ENCODE data around the gene KAZN. TPM values are rescaled to one million over a fixed set of nuclear protein-coding genes. Genes with fewer than 3 reads are reported as not detected.

Gene KAZN
- total and polyA plus RNA-seq, 2 of the 8 experiments (the other 6 are each of a cell fraction or from before 2014, with no cell fraction given): 3.7 to 11.8 TPM

- Histone ChIP-seq H3K18ac (ENCODE audit: extremely low read depth, low read length) (no peak overlapping the region), H3K4ac (replicated peaks; ENCODE audit: insufficient read length, low read depth, low read length) (no peak overlapping the region), H3K9me3 (ENCODE audit: insufficient read depth in 2 of 2, low read depth in 1 of 2, low read length in 1 of 2) (no peaks in the 10 kb centered on the region), H3K9ac (replicated peaks in 1 of 4; ENCODE audit: extremely low read depth in 1 of 4, low read depth in 3 of 4, low read length in 3 of 4) (no peak overlapping the region), H2BK20ac (ENCODE audit: low read length) (no peak overlapping the region), H2BK12ac (ENCODE audit: low read depth, low read length) (no peak overlapping the region), H3K23ac (ENCODE audit: insufficient read length) (no peak overlapping the region), H2BK15ac (ENCODE audit: low read length) (no peak overlapping the region), H3K79me2 (ENCODE audit: control insufficient read depth in 1 of 2, insufficient read depth in 2 of 2, low read length in 2 of 2) (no peaks in the 10 kb centered on the region), H3K36me3 (ENCODE audit: control insufficient read depth in 2 of 4, insufficient read depth in 4 of 4, low read length in 3 of 4) (no peaks in the 10 kb centered on the region), H4K8ac (ENCODE audit: extremely low read depth, insufficient read depth, low read length) (no peak overlapping the region), H3K4me1 (replicated peaks in 1 of 4; ENCODE audit: control insufficient read depth in 3 of 4, insufficient read depth in 4 of 4, low read length in 3 of 4) (peaks cover 0 to 7% (median 2%) of the 10 kb centered on the region in 4 experiments; a peak in 3 of 7 replicates), H3K27ac (ENCODE audit: low read depth, low read length) (no peak overlapping the region), H3K14ac (ENCODE audit: insufficient read length) (no peak overlapping the region), H3K79me1 (ENCODE audit: low read depth, low read length) (peaks cover 7% of the 10 kb centered on the region; the same call in 1 of the 2 replicates), H3K4me2 (ENCODE audit: insufficient read depth in 1 of 2, low read depth in 2 of 2, low read length in 2 of 2) (no peak overlapping the region), H2BK5ac (ENCODE audit: low read depth, low read length) (no peak overlapping the region; the same call in 1 of the 2 replicates), H4K91ac (replicated peaks; ENCODE audit: insufficient read length, low read length) (no peak overlapping the region), H2AFZ (ENCODE audit: low read length) (no peak overlapping the region), H4K5ac (ENCODE audit: insufficient read length, low read depth, low read length) (no peak overlapping the region), H3K27me3 (replicated peaks in 1 of 4; ENCODE audit: control insufficient read depth in 3 of 4, extremely low read depth in 1 of 4, insufficient read depth in 3 of 4, low read length in 3 of 4) (no peaks in the 10 kb centered on the region; a peak in 1 of 7 replicates), H3K56ac (replicated peaks; ENCODE audit: insufficient read length, low read depth, low read length) (no peak overlapping the region), H2AK5ac (ENCODE audit: low read depth, low read length) (no peak overlapping the region), H4K20me1 (replicated peaks in 1 of 2; ENCODE audit: control insufficient read depth in 1 of 2, insufficient read depth in 2 of 2, low read length in 2 of 2) (no peaks in the 10 kb centered on the region), H2BK120ac (replicated peaks; ENCODE audit: low read depth, low read length) (no peak overlapping the region), H3K23me2 (ENCODE audit: low read depth, low read length) (no peaks in the 10 kb centered on the region), H3K4me3 (ENCODE audit: extremely low read depth in 1 of 4, insufficient read depth in 2 of 4, low read depth in 3 of 4, low read length in 4 of 4) (no peak overlapping the region)
- ChIA-PET POLR2A (ENCODE audit: partially characterized antibody) (no interaction called here), CTCF (ENCODE audit: partially characterized antibody) (interaction anchor here (0.9 kb wide), 1 partner anchor 63 kb away, joined by 3 read pairs; no protein-coding TSS in a partner anchor)
- FAIRE-seq (no peak), DNase-seq (ENCODE audit: low read depth in 1 of 2, low spot score in 2 of 2) (no peak)
- WGBS, 2 experiments (ENCODE audit: extremely low coverage in 1 of 2, insufficient coverage in 1 of 2, insufficient read length in 1 of 2, insufficient replicate concordance in 2 of 2, low coverage in 1 of 2, low lambda C conversion rate in 2 of 2, missing lambda C conversion rate in 1 of 2): 89% methylated on average over 12 of the region's 12 CpGs; no CpG with 5 or more reads in 1 of the 2 experiments
- TF ChIP-seq TEAD4 (IDR thresholded peaks at IDR 0.05; ENCODE audit: low read depth, low read length) (no peak), KDM5A (IDR thresholded peaks at IDR 0.05; ENCODE audit: low read length) (no peak), E2F6 (IDR thresholded peaks at IDR 0.05) (no peak), PHF8 (conservative IDR thresholded peaks at IDR 0.05; ENCODE audit: low read depth, low read length) (no peak), SP1 (IDR thresholded peaks at IDR 0.05; ENCODE audit: low read depth, low read length) (no peak), RXRA (IDR thresholded peaks at IDR 0.05; ENCODE audit: insufficient read depth, low read depth, low read length) (no peak), SIX5 (IDR thresholded peaks at IDR 0.05; ENCODE audit: low read depth, low read length) (no peak), SP4 (IDR thresholded peaks at IDR 0.05; ENCODE audit: low read length) (no peak), SIRT6 (IDR thresholded peaks at IDR 0.05; ENCODE audit: low read length) (no peak), TBP (IDR thresholded peaks at IDR 0.05; ENCODE audit: low read depth, low read length) (no peak), CBX5 (IDR thresholded peaks at IDR 0.05; ENCODE audit: low read depth, low read length) (no peak), SIN3A (conservative IDR thresholded peaks at IDR 0.05 in 1 of 2, IDR thresholded peaks at IDR 0.05 in 1 of 2; ENCODE audit: low read depth in 1 of 2, low read length in 2 of 2) (no peak), EZH2 (IDR thresholded peaks at IDR 0.05; ENCODE audit: low read depth, low read length, severe bottlenecking) (no peak)
Observed at GRCh38 chr1:14615549-14616218, 17.2 kb downstream of the KAZN start.
